K562 (cell line): Measurements from ENCODE around the gene LAMB1. TPM values are rescaled to one million over a fixed set of nuclear protein-coding genes. Genes with fewer than 3 reads are reported as not detected.
A peak's percentile ranks its signal among the peaks of the same experiment; 100 is the strongest.

Source experiments
- CSDE1 ChIP-seq, 2 experiments: fragments of 450-650 bp; IDR thresholded peaks; 2 replicates each; pipeline ENCODE4 v1.6.1; 2016; ENCODE audit warnings: mild to moderate bottlenecking in 1 of 2
- GATAD2A ChIP-seq: fragments of 450-650 bp; IDR thresholded peaks from 2 replicates; pipeline ENCODE4 v1.6.1; 2017
- GTF2F1 ChIP-seq: IDR thresholded peaks from 2 replicates; pipeline ENCODE4 v1.6.1; 2011; ENCODE audit warnings: low read depth, low read length, improper control_type of control experiment
- HDAC2 ChIP-seq: fragments of 450-650 bp; IDR thresholded peaks from 2 replicates; pipeline ENCODE4 v1.6.1; 2016; ENCODE audit warnings: mild to moderate bottlenecking
- HDGF ChIP-seq: fragments of 450-650 bp; IDR thresholded peaks from 2 replicates; pipeline ENCODE4 v1.6.1; 2016
- HEY1 ChIP-seq: fragments of 250-450 bp; sonication (Bioruptor Pico); IDR thresholded peaks from 2 replicates; pipeline ENCODE4 v1.5.0; 2020; ENCODE audit warnings: mild to moderate bottlenecking, moderate library complexity, borderline replicate concordance
- MAFK ChIP-seq: IDR thresholded peaks from 2 replicates; pipeline ENCODE4 v1.6.1; 2011; ENCODE audit warnings: low read length, improper control_type of control experiment
- MXI1 ChIP-seq: IDR thresholded peaks from 2 replicates; pipeline ENCODE4 v1.6.1; 2011; ENCODE audit warnings: low read depth, mild to moderate bottlenecking, improper control_type of control experiment, low read length
- NCOA2 ChIP-seq, 2 experiments: fragments of 450-650 bp; IDR thresholded peaks; 2 replicates each; pipeline ENCODE4 v1.6.1; 2018; ENCODE audit warnings: mild to moderate bottlenecking in 2 of 2, moderate library complexity in 1 of 2; ENCODE audit not compliant: partially characterized antibody in 2 of 2
- NFRKB ChIP-seq: fragments of 450-650 bp; IDR thresholded peaks from 2 replicates; pipeline ENCODE4 v1.6.1; 2016; ENCODE audit warnings: low read depth
- NR2C2 ChIP-seq, 2 experiments: fragments of 200-800 bp in 1 of 2; sonication (Bioruptor generic) in 1 of 2; sonication (generic) in 1 of 2; formaldehyde crosslinking in 1 of 2; IDR thresholded peaks; 2 replicates each; pipeline versions ENCODE4 v1.6.1 to v1.8.0; 2016 to 2022; ENCODE audit warnings: mild to moderate bottlenecking in 1 of 2, missing compliant biosample characterization in 1 of 2, missing genetic modification characterization in 1 of 2, missing genetic modification reagents in 1 of 2
- POLR2AphosphoS5 ChIP-seq: IDR thresholded peaks from 2 replicates; pipeline ENCODE4 v1.6.1; 2011; ENCODE audit warnings: mild to moderate bottlenecking, low read depth, low read length, moderate library complexity; ENCODE audit not compliant: control insufficient read depth, insufficient read depth
- RAD21 ChIP-seq, 2 experiments: fragments of 250-450 bp in 1 of 2; fragments of 450-650 bp in 1 of 2; sonication (Bioruptor Pico) in 1 of 2; formaldehyde crosslinking in 1 of 2; IDR thresholded peaks in 1 of 2; conservative IDR thresholded peaks in 1 of 2; 2 replicates each; pipeline versions ENCODE4 v1.4.0 to v1.8.0; 2020 to 2022; ENCODE audit warnings: mild to moderate bottlenecking in 2 of 2, moderate library complexity in 1 of 2
- RB1 ChIP-seq: fragments of 450-650 bp; IDR thresholded peaks from 2 replicates; pipeline ENCODE4 v1.6.1; 2017; ENCODE audit warnings: low read depth, mild to moderate bottlenecking
- SMARCA4 ChIP-seq: fragments of 450-650 bp; IDR thresholded peaks from 2 replicates; pipeline ENCODE4 v1.6.1; 2016
- SRSF9 ChIP-seq: fragments of 200-400 bp; formaldehyde crosslinking; IDR thresholded peaks from 2 replicates; pipeline ENCODE4 v1.6.1; 2017; ENCODE audit warnings: low read depth, low read length, borderline replicate concordance
- ZNF239 ChIP-seq: fragments of 250-450 bp; sonication (Bioruptor Pico); IDR thresholded peaks from 2 replicates; pipeline ENCODE4 v1.4.0; 2020; ENCODE audit warnings: mild to moderate bottlenecking
- ZNF263 ChIP-seq: sonication (generic); formaldehyde crosslinking; IDR thresholded peaks from 2 replicates; pipeline ENCODE4 v1.8.0; 2022; ENCODE audit warnings: mild to moderate bottlenecking, missing genetic modification reagents, borderline replicate concordance
- ZNF3 ChIP-seq: fragments of 250-450 bp; sonication (Bioruptor Pico); IDR thresholded peaks from 2 replicates; pipeline ENCODE4 v1.5.0; 2021; ENCODE audit warnings: mild to moderate bottlenecking, moderate library complexity
- ZNF311 ChIP-seq: fragments of 250-450 bp; sonication (Bioruptor Pico); IDR thresholded peaks from 2 replicates; pipeline ENCODE4 v1.4.0; 2020; ENCODE audit warnings: mild to moderate bottlenecking, moderate library complexity
- ZNF551 ChIP-seq: fragments of 250-450 bp; sonication (Bioruptor Pico); IDR thresholded peaks from 2 replicates; pipeline ENCODE4 v1.5.0; 2021; ENCODE audit warnings: mild to moderate bottlenecking, moderate library complexity
- polyA plus RNA-seq, 8 experiments: library from polyadenylated mRNA; depleted of rRNA in 4 of 8; stranded (reverse) in 5 of 8; unstranded in 3 of 8; fragments of >200 nt; fragmentation: Nextera tagmentation in 2 of 8; fragmentation: Illumina TruSeq in 1 of 8; extraction: Ambion mirVana in 2 of 8; extraction: Trizol in 1 of 8; gene quantifications; 2 replicates each; pipeline versions ENCODE4 v1.2.1 to v1.2.3, GENCODE V29; 2011 to 2014; ENCODE audit warnings: inconsistent platforms in 1 of 8, missing spikeins in 1 of 8
- total RNA-seq, 7 experiments: library from RNA; depleted of rRNA in 6 of 7; stranded (reverse); fragments of >200 nt in 6 of 7; fragmentation: Illumina TruSeq in 2 of 7; extraction: Trizol in 2 of 7; gene quantifications; 2 replicates each; pipeline versions ENCODE4 v1.2.1 to v1.2.3, GENCODE V29; 2011 to 2021; ENCODE audit warnings: low replicate concordance in 1 of 7
- TF ChIP-seq, protein P1 (sequence below): sonication (generic); formaldehyde crosslinking; IDR thresholded peaks from 2 replicates; pipeline ENCODE4 v1.8.1; 2023; ENCODE audit warnings: mild to moderate bottlenecking, missing genetic modification reagents
- TF ChIP-seq, protein P2 (sequence below): fragments of 250-450 bp; sonication (Bioruptor Pico); IDR thresholded peaks from 2 replicates; pipeline ENCODE4 v1.5.0; 2021
- TF ChIP-seq, protein P3 (sequence below), 2 experiments: fragments of 250-450 bp in 1 of 2; fragments of 450-650 bp in 1 of 2; sonication (Bioruptor Pico) in 1 of 2; IDR thresholded peaks; 2 replicates each; pipeline versions ENCODE4 v1.6.1 to v1.8.0; 2016 to 2021; ENCODE audit warnings: mild to moderate bottlenecking in 2 of 2, moderate library complexity in 2 of 2, missing compliant biosample characterization in 1 of 2, missing genetic modification characterization in 1 of 2
- TF ChIP-seq, protein P4 (sequence below): fragments of 250-450 bp; sonication (Bioruptor Pico); IDR thresholded peaks from 2 replicates; pipeline ENCODE4 v1.5.0; 2021; ENCODE audit warnings: mild to moderate bottlenecking, borderline replicate concordance

Gene LAMB1
- total and polyA plus RNA-seq, 9 of the 15 experiments (the other 6 are each of a cell fraction or from before 2014, with no cell fraction given) = 6.0 to 17.7 (median 12.3) TPM

DNA sequence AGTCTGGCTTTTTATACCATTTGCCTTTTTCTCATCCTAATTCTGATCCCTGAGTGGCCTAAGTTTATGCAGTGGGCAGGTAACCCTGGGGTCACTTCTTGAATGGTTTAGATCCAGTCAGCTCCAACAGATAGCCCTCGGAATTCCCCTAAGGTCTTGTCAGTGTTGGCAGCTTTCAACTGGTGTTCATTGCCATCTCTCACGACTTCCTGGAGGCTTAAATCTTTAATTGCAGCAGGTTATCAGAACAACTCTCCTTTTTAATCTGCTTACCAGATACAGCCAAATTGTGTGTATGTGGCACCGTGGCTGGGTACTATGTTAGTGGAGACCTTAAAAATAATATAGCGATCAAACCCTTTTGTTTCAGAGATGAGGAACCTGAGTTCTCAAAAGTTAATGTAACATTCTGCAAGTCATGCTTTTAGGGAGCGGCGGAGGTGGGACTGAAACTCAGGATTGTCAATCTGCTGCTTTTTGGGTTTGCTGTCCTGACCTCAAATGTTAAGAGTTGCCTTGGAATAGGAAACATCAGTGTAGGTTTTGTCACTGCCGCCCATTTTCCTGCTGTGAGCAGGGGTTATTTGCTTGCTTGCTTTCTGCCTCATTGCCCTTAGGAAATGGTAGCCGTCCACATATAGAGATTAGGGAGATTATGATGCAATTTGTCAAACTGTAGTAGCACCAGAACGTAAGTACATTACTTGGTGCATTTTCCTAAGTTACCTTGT, 111.2 kb downstream of the LAMB1 start (continued):
- no peak for TF ChIP-seq MXI1
- no peak for TF ChIP-seq RAD21 (CRISPR knock-in tag; conservative IDR thresholded peaks at IDR 0.05 in 1 of 2, IDR thresholded peaks at IDR 0.05 in 1 of 2)
- no peak for TF ChIP-seq NR2C2 (CRISPR knock-in tag; IDR thresholded peaks at IDR 0.05)
- TF ChIP-seq NR2C2 (tag; IDR thresholded peaks at IDR 0.05) = no peak
- no peak for TF ChIP-seq ZNF263
- TF ChIP-seq, protein P1, sequence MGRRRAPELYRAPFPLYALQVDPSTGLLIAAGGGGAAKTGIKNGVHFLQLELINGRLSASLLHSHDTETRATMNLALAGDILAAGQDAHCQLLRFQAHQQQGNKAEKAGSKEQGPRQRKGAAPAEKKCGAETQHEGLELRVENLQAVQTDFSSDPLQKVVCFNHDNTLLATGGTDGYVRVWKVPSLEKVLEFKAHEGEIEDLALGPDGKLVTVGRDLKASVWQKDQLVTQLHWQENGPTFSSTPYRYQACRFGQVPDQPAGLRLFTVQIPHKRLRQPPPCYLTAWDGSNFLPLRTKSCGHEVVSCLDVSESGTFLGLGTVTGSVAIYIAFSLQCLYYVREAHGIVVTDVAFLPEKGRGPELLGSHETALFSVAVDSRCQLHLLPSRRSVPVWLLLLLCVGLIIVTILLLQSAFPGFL = peak; percentile 9; the same call in 1 of the 2 replicates
- TF ChIP-seq, protein P2, sequence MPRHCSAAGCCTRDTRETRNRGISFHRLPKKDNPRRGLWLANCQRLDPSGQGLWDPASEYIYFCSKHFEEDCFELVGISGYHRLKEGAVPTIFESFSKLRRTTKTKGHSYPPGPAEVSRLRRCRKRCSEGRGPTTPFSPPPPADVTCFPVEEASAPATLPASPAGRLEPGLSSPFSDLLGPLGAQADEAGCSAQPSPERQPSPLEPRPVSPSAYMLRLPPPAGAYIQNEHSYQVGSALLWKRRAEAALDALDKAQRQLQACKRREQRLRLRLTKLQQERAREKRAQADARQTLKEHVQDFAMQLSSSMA (CRISPR knock-in tag) = no peak
- 0 out of 2 replicates have a peak, but pooled peaks have one; percentile 20 for TF ChIP-seq HEY1
- TF ChIP-seq MAFK = peak; percentile 84
- no peak for TF ChIP-seq ZNF311 (CRISPR knock-in tag)
- no peak for TF ChIP-seq SRSF9
- no peak; the same call in 1 of the 2 replicates for TF ChIP-seq ZNF239 (CRISPR knock-in tag)
- no peak for TF ChIP-seq ZNF3
- TF ChIP-seq POLR2AphosphoS5 = no peak
- TF ChIP-seq NFRKB = no peak
- no peak for TF ChIP-seq HDGF
- no peak for TF ChIP-seq NCOA2 (IDR thresholded peaks at IDR 0.05; ENCODE audit: partially characterized antibody in 2 of 2)
- no peak for TF ChIP-seq GTF2F1
- TF ChIP-seq RB1 = no peak
- TF ChIP-seq, protein P3, sequence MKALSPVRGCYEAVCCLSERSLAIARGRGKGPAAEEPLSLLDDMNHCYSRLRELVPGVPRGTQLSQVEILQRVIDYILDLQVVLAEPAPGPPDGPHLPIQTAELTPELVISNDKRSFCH (CRISPR knock-in tag; IDR thresholded peaks at IDR 0.05) = no peak
- TF ChIP-seq, protein P3 (tag; IDR thresholded peaks at IDR 0.05) = no peak
- TF ChIP-seq, protein P4, sequence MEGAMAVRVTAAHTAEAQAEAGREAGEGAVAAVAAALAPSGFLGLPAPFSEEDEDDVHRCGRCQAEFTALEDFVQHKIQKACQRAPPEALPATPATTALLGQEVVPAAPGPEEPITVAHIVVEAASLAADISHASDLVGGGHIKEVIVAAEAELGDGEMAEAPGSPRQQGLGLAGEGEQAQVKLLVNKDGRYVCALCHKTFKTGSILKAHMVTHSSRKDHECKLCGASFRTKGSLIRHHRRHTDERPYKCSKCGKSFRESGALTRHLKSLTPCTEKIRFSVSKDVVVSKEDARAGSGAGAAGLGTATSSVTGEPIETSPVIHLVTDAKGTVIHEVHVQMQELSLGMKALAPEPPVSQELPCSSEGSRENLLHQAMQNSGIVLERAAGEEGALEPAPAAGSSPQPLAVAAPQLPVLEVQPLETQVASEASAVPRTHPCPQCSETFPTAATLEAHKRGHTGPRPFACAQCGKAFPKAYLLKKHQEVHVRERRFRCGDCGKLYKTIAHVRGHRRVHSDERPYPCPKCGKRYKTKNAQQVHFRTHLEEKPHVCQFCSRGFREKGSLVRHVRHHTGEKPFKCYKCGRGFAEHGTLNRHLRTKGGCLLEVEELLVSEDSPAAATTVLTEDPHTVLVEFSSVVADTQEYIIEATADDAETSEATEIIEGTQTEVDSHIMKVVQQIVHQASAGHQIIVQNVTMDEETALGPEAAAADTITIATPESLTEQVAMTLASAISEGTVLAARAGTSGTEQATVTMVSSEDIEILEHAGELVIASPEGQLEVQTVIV = no peak
- TF ChIP-seq ZNF551 (CRISPR knock-in tag) = no peak
- TF ChIP-seq CSDE1 (IDR thresholded peaks at IDR 0.05) = peak in 1 of 2 experiments; percentile 35; a peak in 1 of 4 replicates
- 0 out of 2 replicates have a peak, but pooled peaks have one; percentile 39 for TF ChIP-seq GATAD2A
- peak; percentile 81 for TF ChIP-seq SMARCA4
- 0 out of 2 replicates have a peak, but pooled peaks have one; percentile 16 for TF ChIP-seq HDAC2
